Measurements from ENCODE around the gene WTAP. TPM values are rescaled to one million over a fixed set of nuclear protein-coding genes. Genes with fewer than 3 reads are reported as not detected.

Gene WTAP
- total and polyA plus RNA-seq, 2 of the 4 experiments (the other 2 are of a cell fraction), result 30.2 to 92.3 TPM

GRCh38 chr6:159778542-159779103 lies 51.3 kb downstream of the WTAP start:
- Histone ChIP-seq H3K56ac (ENCODE audit: extremely low read depth, insufficient read depth, low read length) (no peak overlapping the region), H3K27ac (ENCODE audit: insufficient read depth, low read length) (no peak overlapping the region), H3K27me3 (ENCODE audit: control insufficient read depth, insufficient read depth, low read length) (no peaks in the 10 kb centered on the region), H3K4me3 (ENCODE audit: insufficient read depth, low read depth, low read length) (no peak overlapping the region), H4K5ac (ENCODE audit: low read depth, low read length) (no peak overlapping the region), H2AK9ac (replicated peaks; ENCODE audit: low read depth, low read length, poor library complexity) (no peak overlapping the region), H3K9me1 (ENCODE audit: insufficient read depth, low read length) (no peaks in the 10 kb centered on the region), H3K18ac (ENCODE audit: low read depth, low read length) (no peak overlapping the region), H2AFZ (replicated peaks; ENCODE audit: low read length, poor library complexity) (no peak overlapping the region), H3K79me1 (ENCODE audit: low read depth in 1 of 2, low read length in 2 of 2) (peaks cover 11% of the 10 kb centered on the region in 2 experiments), H2BK5ac (ENCODE audit: low read depth, low read length, poor library complexity, severe bottlenecking) (no peak overlapping the region), H2BK15ac (ENCODE audit: low read depth, low read length) (no peak overlapping the region), H2AK5ac (ENCODE audit: low read depth, low read length) (no peak overlapping the region), H3K14ac (replicated peaks; ENCODE audit: low read depth, low read length) (no peak overlapping the region), H3K23ac (ENCODE audit: low read depth, low read length) (no peak overlapping the region), H2BK120ac (ENCODE audit: low read depth, low read length) (no peak overlapping the region), H3K4ac (ENCODE audit: low read depth, low read length) (no peak overlapping the region), H3K36me3 (ENCODE audit: control insufficient read depth, insufficient read depth, low read length) (peaks cover 43% of the 10 kb centered on the region), H3K4me2 (ENCODE audit: low read depth, low read length) (no peak overlapping the region), H2BK20ac (ENCODE audit: low read depth, low read length) (no peak overlapping the region), H3K9ac (ENCODE audit: low read depth, low read length) (no peak overlapping the region), H4K20me1 (ENCODE audit: insufficient read depth, low read length) (no peaks in the 10 kb centered on the region), H3K9me3 (ENCODE audit: control insufficient read depth, insufficient read depth, low read length) (no peaks in the 10 kb centered on the region), H4K8ac (ENCODE audit: low read depth in 2 of 2, low read length in 2 of 2) (no peak overlapping the region), H4K91ac (ENCODE audit: insufficient read depth, low read depth, low read length) (no peak overlapping the region), H3K4me1 (ENCODE audit: control insufficient read depth, insufficient read depth, low read length) (no peaks in the 10 kb centered on the region)
- in situ Hi-C loops (cut with MboI; ENCODE audit: low sequenced_read_pairs) (no loop called here), dilution Hi-C loops (cut with HindIII; ENCODE audit: low sequenced_read_pairs, unreplicated experiment) (no loop called here), intact Hi-C loops (cut with micrococcal nuclease) (no loop called here)
- ChIA-PET CTCF (no interaction called here), POLR2A (ENCODE audit: unreplicated experiment) (no interaction called here)
- BruUV-seq (replicated peaks), result no TSS peak
- no CpG with 5 or more reads among the region's 3 CpGs for WGBS, 2 experiments (ENCODE audit: extremely low coverage in 2 of 2, insufficient read length in 1 of 2)
- ATAC-seq (ENCODE audit: low read depth) (no peak), DNase-seq (no peak)
- TF ChIP-seq MAZ (IDR thresholded peaks at IDR 0.05; ENCODE audit: borderline replicate concordance, low read depth, low read length), result no peak
- TF ChIP-seq NFE2L2 (IDR thresholded peaks at IDR 0.05; ENCODE audit: low read depth, low read length), result no peak
- TF ChIP-seq RCOR1 (IDR thresholded peaks at IDR 0.05; ENCODE audit: insufficient replicate concordance, low read length), result no peak
- no peak for TF ChIP-seq ELK1 (IDR thresholded peaks at IDR 0.05; ENCODE audit: borderline replicate concordance, low read depth, low read length)
- no peak for TF ChIP-seq CTCF (conservative IDR thresholded peaks at IDR 0.05; ENCODE audit: low read depth, low read length)
- no peak for TF ChIP-seq MAFK (IDR thresholded peaks at IDR 0.05; ENCODE audit: low read depth, low read length)
- TF ChIP-seq SMC3 (IDR thresholded peaks at IDR 0.05; ENCODE audit: low read depth, low read length), result no peak
- no peak for TF ChIP-seq RFX5 (IDR thresholded peaks at IDR 0.05; ENCODE audit: low read depth, low read length)
- no peak for TF ChIP-seq BHLHE40 (IDR thresholded peaks at IDR 0.05; ENCODE audit: low read depth, low read length)
- TF ChIP-seq FOS (IDR thresholded peaks at IDR 0.05; ENCODE audit: low read depth, low read length), result no peak
- TF ChIP-seq CHD1 (IDR thresholded peaks at IDR 0.05; ENCODE audit: low read depth, low read length), result no peak
